ENCODE data around the gene CDH19.
"Not testable (repeated sequence)": the region's sequence is repeated elsewhere in the genome, so short reads cannot be mapped to it uniquely, and the experiment has no call there.

DNA sequence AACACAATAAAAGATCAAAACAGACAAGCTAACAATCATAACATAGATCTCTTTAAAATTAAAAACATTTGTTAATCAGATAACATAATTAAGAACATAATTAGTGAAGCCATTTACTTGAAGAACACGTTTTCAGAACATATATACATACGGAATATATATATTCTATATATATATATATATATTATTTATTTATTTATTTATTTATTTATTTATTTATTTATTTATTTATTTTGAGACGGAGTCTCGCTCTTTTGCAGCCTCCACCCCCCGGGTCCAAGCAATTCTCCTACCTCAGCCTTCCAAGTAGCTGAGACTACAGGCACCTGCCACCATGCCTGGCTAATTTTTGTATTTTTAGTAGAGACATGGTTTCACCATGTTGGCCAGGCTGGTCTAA is 137.7 kb downstream of the CDH19 start:
- TF ChIP-seq, protein P1, sequence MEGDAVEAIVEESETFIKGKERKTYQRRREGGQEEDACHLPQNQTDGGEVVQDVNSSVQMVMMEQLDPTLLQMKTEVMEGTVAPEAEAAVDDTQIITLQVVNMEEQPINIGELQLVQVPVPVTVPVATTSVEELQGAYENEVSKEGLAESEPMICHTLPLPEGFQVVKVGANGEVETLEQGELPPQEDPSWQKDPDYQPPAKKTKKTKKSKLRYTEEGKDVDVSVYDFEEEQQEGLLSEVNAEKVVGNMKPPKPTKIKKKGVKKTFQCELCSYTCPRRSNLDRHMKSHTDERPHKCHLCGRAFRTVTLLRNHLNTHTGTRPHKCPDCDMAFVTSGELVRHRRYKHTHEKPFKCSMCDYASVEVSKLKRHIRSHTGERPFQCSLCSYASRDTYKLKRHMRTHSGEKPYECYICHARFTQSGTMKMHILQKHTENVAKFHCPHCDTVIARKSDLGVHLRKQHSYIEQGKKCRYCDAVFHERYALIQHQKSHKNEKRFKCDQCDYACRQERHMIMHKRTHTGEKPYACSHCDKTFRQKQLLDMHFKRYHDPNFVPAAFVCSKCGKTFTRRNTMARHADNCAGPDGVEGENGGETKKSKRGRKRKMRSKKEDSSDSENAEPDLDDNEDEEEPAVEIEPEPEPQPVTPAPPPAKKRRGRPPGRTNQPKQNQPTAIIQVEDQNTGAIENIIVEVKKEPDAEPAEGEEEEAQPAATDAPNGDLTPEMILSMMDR (conservative IDR thresholded peaks at IDR 0.05; ENCODE audit: low read depth, low read length): not testable (repeated sequence)
- TF ChIP-seq, protein P2, sequence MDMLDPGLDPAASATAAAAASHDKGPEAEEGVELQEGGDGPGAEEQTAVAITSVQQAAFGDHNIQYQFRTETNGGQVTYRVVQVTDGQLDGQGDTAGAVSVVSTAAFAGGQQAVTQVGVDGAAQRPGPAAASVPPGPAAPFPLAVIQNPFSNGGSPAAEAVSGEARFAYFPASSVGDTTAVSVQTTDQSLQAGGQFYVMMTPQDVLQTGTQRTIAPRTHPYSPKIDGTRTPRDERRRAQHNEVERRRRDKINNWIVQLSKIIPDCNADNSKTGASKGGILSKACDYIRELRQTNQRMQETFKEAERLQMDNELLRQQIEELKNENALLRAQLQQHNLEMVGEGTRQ (IDR thresholded peaks at IDR 0.05; ENCODE audit: low read depth, low read length): not testable (repeated sequence)
- not testable (repeated sequence) for TF ChIP-seq MXI1 (IDR thresholded peaks at IDR 0.05; ENCODE audit: borderline replicate concordance, low read depth, low read length); POLR2A (IDR thresholded peaks at IDR 0.05; ENCODE audit: low read depth, low read length); CEBPB (IDR thresholded peaks at IDR 0.05; ENCODE audit: low read depth, low read length); RAD21 (IDR thresholded peaks at IDR 0.05; ENCODE audit: low read length); MAZ (IDR thresholded peaks at IDR 0.05; ENCODE audit: borderline replicate concordance, low read depth, low read length); RCOR1 (IDR thresholded peaks at IDR 0.05; ENCODE audit: insufficient replicate concordance, low read length); SMC3 (IDR thresholded peaks at IDR 0.05; ENCODE audit: low read depth, low read length); MAFK (IDR thresholded peaks at IDR 0.05; ENCODE audit: low read depth, low read length); BHLHE40 (IDR thresholded peaks at IDR 0.05; ENCODE audit: low read depth, low read length)
- TF ChIP-seq, protein P3, sequence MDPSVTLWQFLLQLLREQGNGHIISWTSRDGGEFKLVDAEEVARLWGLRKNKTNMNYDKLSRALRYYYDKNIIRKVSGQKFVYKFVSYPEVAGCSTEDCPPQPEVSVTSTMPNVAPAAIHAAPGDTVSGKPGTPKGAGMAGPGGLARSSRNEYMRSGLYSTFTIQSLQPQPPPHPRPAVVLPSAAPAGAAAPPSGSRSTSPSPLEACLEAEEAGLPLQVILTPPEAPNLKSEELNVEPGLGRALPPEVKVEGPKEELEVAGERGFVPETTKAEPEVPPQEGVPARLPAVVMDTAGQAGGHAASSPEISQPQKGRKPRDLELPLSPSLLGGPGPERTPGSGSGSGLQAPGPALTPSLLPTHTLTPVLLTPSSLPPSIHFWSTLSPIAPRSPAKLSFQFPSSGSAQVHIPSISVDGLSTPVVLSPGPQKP (IDR thresholded peaks at IDR 0.05; ENCODE audit: borderline replicate concordance, low read depth, low read length): not testable (repeated sequence)

Measured in IMR-90 (cell line).